Neural crest cell (in vitro differentiated cells): ENCODE data around the gene SPAG16. TPM values are rescaled to one million over a fixed set of nuclear protein-coding genes. Genes with fewer than 3 reads are reported as not detected.

Experiments
- DNase-seq: peaks from one replicate; pipeline ENCODE4 v3.0.0; 2021; ENCODE audit warnings: low read depth, mixed read lengths, low spot score
- H3K27ac Mint-ChIP-seq: one replicate; pipeline ENCODE4 v1.8.0; 2021; ENCODE audit warnings: mild to moderate bottlenecking, mixed read lengths; ENCODE audit not compliant: unreplicated experiment
- H3K27me3 Mint-ChIP-seq: 2 replicates; pipeline ENCODE4 v1.8.0; 2021; ENCODE audit warnings: low read depth, mild to moderate bottlenecking, mixed read lengths
- H3K36me3 Mint-ChIP-seq: 2 replicates; pipeline ENCODE4 v1.8.0; 2021; ENCODE audit warnings: low read depth, mild to moderate bottlenecking, mixed read lengths
- H3K4me1 Mint-ChIP-seq: 2 replicates; pipeline ENCODE4 v1.8.0; 2021; ENCODE audit warnings: mixed read lengths
- H3K4me3 Mint-ChIP-seq: one replicate; pipeline ENCODE4 v1.8.0; 2021; ENCODE audit warnings: mild to moderate bottlenecking, mixed read lengths
- H3K9me3 Mint-ChIP-seq: 2 replicates; pipeline ENCODE4 v1.8.0; 2021; ENCODE audit warnings: mixed read lengths
- total RNA-seq: library from RNA; stranded (reverse); gene quantifications from 2 replicates; pipeline ENCODE4 v1.2.1, GENCODE V29; 2021
- TF ChIP-seq, protein P1 (sequence below): fragments of 200-600 bp; sonication (generic); conservative IDR thresholded peaks from 2 replicates; pipeline ENCODE4 v1.5.0; 2021; ENCODE audit warnings: antibody characterized with exemption, mild to moderate bottlenecking

Gene SPAG16
- total RNA-seq, 1 donor from 2014 or later, result 29.0 TPM

GRCh38 chr2:213247566-213247965 lies 36.7 kb upstream of the SPAG16 start:
- H3K4me3 Mint-ChIP-seq, result no peak overlapping the region
- H3K9me3 Mint-ChIP-seq, result no peaks in the 10 kb centered on the region
- H3K27me3 Mint-ChIP-seq, result no peaks in the 10 kb centered on the region
- TF ChIP-seq, protein P1, sequence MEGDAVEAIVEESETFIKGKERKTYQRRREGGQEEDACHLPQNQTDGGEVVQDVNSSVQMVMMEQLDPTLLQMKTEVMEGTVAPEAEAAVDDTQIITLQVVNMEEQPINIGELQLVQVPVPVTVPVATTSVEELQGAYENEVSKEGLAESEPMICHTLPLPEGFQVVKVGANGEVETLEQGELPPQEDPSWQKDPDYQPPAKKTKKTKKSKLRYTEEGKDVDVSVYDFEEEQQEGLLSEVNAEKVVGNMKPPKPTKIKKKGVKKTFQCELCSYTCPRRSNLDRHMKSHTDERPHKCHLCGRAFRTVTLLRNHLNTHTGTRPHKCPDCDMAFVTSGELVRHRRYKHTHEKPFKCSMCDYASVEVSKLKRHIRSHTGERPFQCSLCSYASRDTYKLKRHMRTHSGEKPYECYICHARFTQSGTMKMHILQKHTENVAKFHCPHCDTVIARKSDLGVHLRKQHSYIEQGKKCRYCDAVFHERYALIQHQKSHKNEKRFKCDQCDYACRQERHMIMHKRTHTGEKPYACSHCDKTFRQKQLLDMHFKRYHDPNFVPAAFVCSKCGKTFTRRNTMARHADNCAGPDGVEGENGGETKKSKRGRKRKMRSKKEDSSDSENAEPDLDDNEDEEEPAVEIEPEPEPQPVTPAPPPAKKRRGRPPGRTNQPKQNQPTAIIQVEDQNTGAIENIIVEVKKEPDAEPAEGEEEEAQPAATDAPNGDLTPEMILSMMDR, result no peak
- no peak for DNase-seq
- no peaks in the 10 kb centered on the region for H3K36me3 Mint-ChIP-seq
- H3K4me1 Mint-ChIP-seq, result peaks cover 10% of the 10 kb centered on the region
- no peak overlapping the region for H3K27ac Mint-ChIP-seq

GRCh38 chr2:213248637-213249036 lies 35.6 kb upstream of the SPAG16 start:
- H3K4me1 Mint-ChIP-seq, result peaks cover 20% of the 10 kb centered on the region
- TF ChIP-seq, protein P1, result no peak
- H3K9me3 Mint-ChIP-seq, result no peaks in the 10 kb centered on the region
- no peaks in the 10 kb centered on the region for H3K27me3 Mint-ChIP-seq
- no peaks in the 10 kb centered on the region for H3K36me3 Mint-ChIP-seq
- no peak overlapping the region for H3K27ac Mint-ChIP-seq
- no peak for DNase-seq
- no peak overlapping the region for H3K4me3 Mint-ChIP-seq

- Mint-ChIP-seq H3K9me3 (no peaks in the 10 kb centered on the region), H3K4me1 (peaks cover 20% of the 10 kb centered on the region), H3K36me3 (no peaks in the 10 kb centered on the region), H3K27me3 (no peaks in the 10 kb centered on the region), H3K4me3 (no peak overlapping the region), H3K27ac (no peak overlapping the region)
- TF ChIP-seq, protein P1, result no peak
- no peak for DNase-seq
Observed at GRCh38 chr2:213249502-213249901, 34.8 kb upstream of the SPAG16 start.

GRCh38 chr2:213251618-213252017 lies 32.6 kb upstream of the SPAG16 start:
- no peaks in the 10 kb centered on the region for H3K36me3 Mint-ChIP-seq
- H3K4me1 Mint-ChIP-seq, result peaks cover 20% of the 10 kb centered on the region
- H3K9me3 Mint-ChIP-seq, result no peaks in the 10 kb centered on the region
- DNase-seq, result no peak
- no peak overlapping the region for H3K4me3 Mint-ChIP-seq
- TF ChIP-seq, protein P1, result peak; percentile 90
- peak overlapping the region; percentile 81 for H3K27ac Mint-ChIP-seq
- no peaks in the 10 kb centered on the region for H3K27me3 Mint-ChIP-seq

DNA sequence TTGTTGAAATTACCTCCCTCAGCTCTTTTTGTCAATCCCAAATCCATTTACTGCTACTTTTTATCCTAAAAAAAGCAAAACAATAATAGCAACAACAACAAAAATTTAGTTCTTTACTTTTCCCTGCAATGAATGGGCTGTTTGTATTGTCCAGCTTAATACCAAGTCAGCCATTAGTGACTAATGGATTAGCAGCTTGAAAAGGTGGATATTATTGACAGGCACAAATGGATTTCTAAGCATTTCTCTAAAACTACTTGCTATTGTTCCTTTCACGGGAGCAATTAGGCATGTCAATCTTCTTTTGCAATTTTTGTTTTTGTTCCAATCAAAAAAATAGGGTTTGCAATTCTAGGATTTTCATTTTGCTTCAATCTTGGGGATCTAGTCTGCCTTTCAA lies 32.1 kb upstream of the SPAG16 start:
- TF ChIP-seq, protein P1, result no peak
- no peaks in the 10 kb centered on the region for H3K9me3 Mint-ChIP-seq
- no peaks in the 10 kb centered on the region for H3K27me3 Mint-ChIP-seq
- no peak overlapping the region for H3K4me3 Mint-ChIP-seq
- no peaks in the 10 kb centered on the region for H3K36me3 Mint-ChIP-seq
- H3K4me1 Mint-ChIP-seq, result peaks cover 20% of the 10 kb centered on the region
- DNase-seq, result no peak
- peak overlapping the region; percentile 81 for H3K27ac Mint-ChIP-seq

DNA sequence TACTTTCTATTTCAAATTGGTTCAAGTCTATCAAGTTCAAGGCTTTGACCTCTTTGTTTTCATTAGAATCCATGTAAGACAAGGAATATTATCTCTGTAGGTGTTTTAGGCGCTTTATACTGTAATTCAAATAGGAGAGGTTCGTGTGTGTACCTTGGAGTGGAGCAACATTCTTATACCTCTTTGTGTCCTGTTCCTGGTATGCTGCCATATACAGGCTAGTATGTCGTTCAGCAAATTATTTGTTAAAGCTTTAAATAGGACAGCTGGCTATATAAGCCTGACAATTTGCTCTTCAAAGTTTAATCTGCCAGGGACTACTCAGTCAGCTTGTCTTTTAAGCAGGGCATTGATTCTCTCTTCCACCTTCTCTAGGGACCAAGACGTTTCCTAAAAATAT lies 31.1 kb upstream of the SPAG16 start:
- DNase-seq, result no peak
- TF ChIP-seq, protein P1, result no peak
- Mint-ChIP-seq H3K27me3 (no peaks in the 10 kb centered on the region), H3K27ac (no peak overlapping the region), H3K4me1 (peaks cover 20% of the 10 kb centered on the region), H3K4me3 (no peak overlapping the region), H3K9me3 (no peaks in the 10 kb centered on the region), H3K36me3 (no peaks in the 10 kb centered on the region)
